Peyer's patch (tissue), 4 donors: ENCODE results near the gene LRRC41. TPM values are rescaled to one million over a fixed set of nuclear protein-coding genes. Genes with fewer than 3 reads are reported as not detected.
"Not testable (repeated sequence)": the region's sequence is repeated elsewhere in the genome, so short reads cannot be mapped to it uniquely, and the experiment has no call there.

Experiments
- DNase-seq, 3 donors: peaks; one replicate each; pipeline ENCODE4 v3.0.0-alpha.2; 2017 to 2019
- H3K27ac ChIP-seq, 4 donors: fragments of 200-600 bp; sonication (generic); one replicate each; pipeline ENCODE4 v1.5.1; 2016 to 2019
- H3K27me3 ChIP-seq, 2 donors: fragments of 200-600 bp; sonication (generic); one replicate each; pipeline ENCODE4 v1.5.1; 2019
- H3K36me3 ChIP-seq, 3 donors: fragments of 200-600 bp; sonication (generic); one replicate each; pipeline ENCODE4 v1.5.1; 2016 to 2019
- H3K4me1 ChIP-seq, 4 donors: fragments of 200-600 bp; sonication (generic); one replicate each; pipeline ENCODE4 v1.5.1; 2016 to 2019
- H3K4me3 ChIP-seq, 4 donors: fragments of 200-600 bp; sonication (generic); 1 replicate in 3 of 4; 2 replicates in 1 of 4; pipeline ENCODE4 v1.5.1; 2016 to 2019; ENCODE audit warnings: mild to moderate bottlenecking in 1 of 4
- H3K9me3 ChIP-seq, 4 donors: fragments of 200-600 bp; sonication (generic); one replicate each; pipeline ENCODE4 v1.5.1; 2016 to 2019; ENCODE audit warnings: mild to moderate bottlenecking in 1 of 4
- CTCF ChIP-seq, 6 experiments: fragments of 450-650 bp in 4 of 6; fragments of 200-600 bp in 2 of 6; sonication (generic) in 1 of 6; IDR thresholded peaks; one replicate each; pipeline ENCODE4 v1.5.1; 2017 to 2019; ENCODE audit warnings: antibody characterized with exemption in 6 of 6, mild to moderate bottlenecking in 3 of 6, moderate library complexity in 1 of 6
- POLR2A ChIP-seq, 2 donors: fragments of 450-650 bp; IDR thresholded peaks; one replicate each; pipeline ENCODE4 v1.5.1; 2017; ENCODE audit warnings: antibody characterized with exemption in 2 of 2, mild to moderate bottlenecking in 2 of 2, moderate library complexity in 2 of 2
- total RNA-seq, 4 donors: library from RNA; depleted of rRNA; stranded (reverse); fragments of >200 nt; gene quantifications; one replicate each; pipeline ENCODE4 v1.1.0, GENCODE V29; 2016

LRRC41 gene
- total RNA-seq, 4 donors from 2014 or later = 19.8 to 72.3 (median 65.3) TPM

DNA sequence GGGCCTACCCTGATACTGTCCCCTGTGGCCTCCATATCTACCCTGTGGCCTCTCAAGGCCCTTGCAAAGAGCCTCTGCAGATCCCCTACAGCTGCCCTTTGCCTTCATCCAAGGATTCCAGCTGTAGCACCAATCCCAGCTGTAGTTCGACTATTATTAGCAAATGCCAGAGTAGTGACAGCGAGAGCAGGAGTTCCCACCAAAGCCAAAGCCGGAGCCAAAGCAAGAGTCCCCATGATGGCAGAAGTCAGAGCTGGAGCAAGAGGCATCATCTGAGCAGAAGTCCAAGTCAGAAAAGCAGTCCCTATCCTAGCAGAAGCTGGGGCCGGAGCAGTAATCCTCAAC is 39.9 kb upstream of the LRRC41 start:
- Histone ChIP-seq H3K9me3 (no peaks in the 10 kb centered on the region), H3K27ac (no peak overlapping the region), H3K36me3 (peaks cover 0 to 33% (median 0%) of the 10 kb centered on the region in 3 donors), H3K27me3 (no peaks in the 10 kb centered on the region), H3K4me3 (no peak overlapping the region), H3K4me1 (peaks cover 0 to 19% (median 0%) of the 10 kb centered on the region in 4 donors)
- TF ChIP-seq POLR2A (IDR thresholded peaks at IDR 0.05) (no peak), CTCF (IDR thresholded peaks at IDR 0.05) (no peak)
- DNase-seq = no peak

DNA sequence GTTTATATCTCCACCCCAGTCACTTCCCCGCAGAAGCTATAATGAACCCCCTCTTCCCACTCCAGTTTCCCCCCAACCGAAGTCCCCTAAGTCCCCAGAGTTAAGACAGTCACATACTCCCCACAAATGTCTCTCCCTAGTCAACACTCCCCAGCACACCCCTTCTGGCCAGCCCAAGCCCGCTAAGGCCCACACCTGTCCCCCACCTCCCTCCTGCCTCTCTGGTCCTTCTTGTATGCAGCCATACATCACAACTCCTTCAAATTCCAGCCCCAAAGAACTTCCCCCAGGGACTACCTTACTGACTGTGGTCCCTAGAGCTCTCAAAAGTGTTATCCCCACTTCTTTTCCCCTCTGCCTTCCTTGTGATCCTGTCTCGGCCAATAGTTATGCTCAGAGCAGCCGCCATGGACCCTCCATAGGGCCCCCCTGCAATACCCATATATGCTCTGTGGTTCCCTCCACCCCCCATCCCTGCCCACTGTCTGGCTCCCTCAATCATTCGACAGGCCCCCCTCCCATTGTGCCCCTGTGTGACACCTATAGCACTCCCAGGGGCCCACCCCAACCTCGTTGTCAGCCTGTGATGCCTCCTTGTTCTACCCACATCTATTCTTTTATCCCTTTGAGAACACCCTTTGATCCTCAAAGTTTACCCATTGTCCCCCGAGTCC is 39.4 kb upstream of the LRRC41 start:
- Histone ChIP-seq H3K9me3 (no peaks in the 10 kb centered on the region), H3K4me3 (no peak overlapping the region), H3K4me1 (peaks cover 0 to 19% (median 0%) of the 10 kb centered on the region in 4 donors), H3K27ac (no peak overlapping the region), H3K36me3 (peaks cover 0 to 33% (median 0%) of the 10 kb centered on the region in 3 donors), H3K27me3 (no peaks in the 10 kb centered on the region)
- DNase-seq = no peak
- TF ChIP-seq CTCF (IDR thresholded peaks at IDR 0.05) (no peak), POLR2A (IDR thresholded peaks at IDR 0.05) (no peak)

DNA sequence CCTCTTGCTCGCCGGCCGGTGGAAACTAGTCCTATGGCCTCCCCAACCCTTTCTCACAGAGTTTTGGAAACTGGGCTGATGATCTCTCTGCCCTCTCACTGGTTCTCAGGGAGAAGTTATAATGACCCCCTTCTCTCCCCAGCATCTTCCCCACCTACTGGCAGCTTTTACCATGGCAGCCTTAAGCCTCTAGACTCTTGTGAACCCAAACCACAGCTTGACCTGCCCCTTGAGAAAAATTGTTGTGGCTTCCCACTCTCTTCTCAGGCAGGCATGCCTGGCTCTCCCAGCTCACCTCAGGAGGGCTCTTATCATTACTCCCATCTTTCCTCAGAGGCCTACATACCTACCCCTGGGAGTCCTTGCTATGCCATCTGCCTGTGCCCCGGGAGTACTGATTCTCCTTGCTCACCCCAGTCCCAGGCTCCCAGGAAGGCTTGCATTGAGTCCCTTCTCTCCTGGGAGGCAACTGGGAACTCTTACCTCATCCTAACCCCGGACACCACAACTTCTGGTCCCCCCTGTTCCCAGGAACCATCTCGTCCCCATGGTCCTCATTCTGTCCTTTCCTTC is 38.8 kb upstream of the LRRC41 start:
- Histone ChIP-seq H3K36me3 (peaks cover 0 to 27% (median 0%) of the 10 kb centered on the region in 3 donors), H3K27me3 (no peaks in the 10 kb centered on the region), H3K27ac (peak overlapping the region; percentile 92 to 99 (median 96)), H3K4me1 (peaks cover 0 to 19% (median 0%) of the 10 kb centered on the region in 4 donors), H3K9me3 (no peaks in the 10 kb centered on the region), H3K4me3 (no peak overlapping the region)
- TF ChIP-seq POLR2A (IDR thresholded peaks at IDR 0.05) = no peak
- peak in 3 of 6 experiments; percentile 3 to 18 (median 8) for TF ChIP-seq CTCF (IDR thresholded peaks at IDR 0.05)
- DNase-seq = no peak

DNA sequence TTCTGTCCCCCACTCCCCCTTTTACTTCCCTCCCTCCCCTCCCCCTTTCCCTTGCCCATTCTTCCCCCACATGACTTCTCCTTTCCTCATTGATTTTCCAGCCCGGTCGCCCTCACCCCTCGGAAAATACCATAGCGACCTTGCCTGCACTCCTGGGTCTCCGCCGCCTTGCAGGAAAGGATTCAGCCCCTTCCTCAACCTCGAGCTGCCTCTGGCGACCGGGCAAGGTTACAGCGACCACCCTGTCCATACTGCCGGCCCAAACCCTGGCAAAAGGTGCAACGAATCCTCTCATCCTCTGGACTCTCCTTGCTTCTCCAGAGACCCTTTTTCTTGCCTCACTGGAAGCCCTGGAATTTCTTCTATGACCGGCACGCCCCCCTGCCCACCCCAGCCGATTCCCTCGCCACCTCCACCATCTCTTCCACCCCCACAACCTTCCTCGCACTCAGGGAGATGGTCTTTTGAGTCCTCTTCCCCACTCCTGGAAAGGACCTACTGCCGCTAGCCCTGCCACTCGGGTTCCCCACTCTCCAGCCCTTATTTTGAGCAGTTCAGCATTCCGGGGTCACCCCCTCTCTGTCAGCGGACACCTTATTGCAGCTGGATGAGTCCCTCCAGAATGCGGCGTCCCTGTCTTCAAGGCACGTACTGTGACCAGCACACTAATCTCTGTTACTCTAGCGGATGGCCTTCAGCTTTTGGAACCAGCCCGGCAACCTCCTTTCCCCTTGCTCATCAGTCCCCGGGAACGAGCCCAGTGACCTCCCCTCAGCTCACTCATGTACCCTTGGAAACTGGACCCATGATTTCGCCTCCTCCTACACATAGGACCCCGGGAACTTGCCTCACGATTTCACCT is 38.0 kb upstream of the LRRC41 start:
- H3K36me3 ChIP-seq = peaks cover 0 to 20% (median 0%) of the 10 kb centered on the region in 3 donors
- H3K4me3 ChIP-seq = peak overlapping the region; percentile 62 to 82 (median 69)
- H3K9me3 ChIP-seq = no peaks in the 10 kb centered on the region
- DNase-seq = no peak
- no peaks in the 10 kb centered on the region for H3K27me3 ChIP-seq
- peak overlapping the region; percentile 92 to 99 (median 96) for H3K27ac ChIP-seq
- peaks cover 0 to 19% (median 0%) of the 10 kb centered on the region in 4 donors for H3K4me1 ChIP-seq
- TF ChIP-seq POLR2A (IDR thresholded peaks at IDR 0.05) (no peak), CTCF (IDR thresholded peaks at IDR 0.05) (no peak)

DNA sequence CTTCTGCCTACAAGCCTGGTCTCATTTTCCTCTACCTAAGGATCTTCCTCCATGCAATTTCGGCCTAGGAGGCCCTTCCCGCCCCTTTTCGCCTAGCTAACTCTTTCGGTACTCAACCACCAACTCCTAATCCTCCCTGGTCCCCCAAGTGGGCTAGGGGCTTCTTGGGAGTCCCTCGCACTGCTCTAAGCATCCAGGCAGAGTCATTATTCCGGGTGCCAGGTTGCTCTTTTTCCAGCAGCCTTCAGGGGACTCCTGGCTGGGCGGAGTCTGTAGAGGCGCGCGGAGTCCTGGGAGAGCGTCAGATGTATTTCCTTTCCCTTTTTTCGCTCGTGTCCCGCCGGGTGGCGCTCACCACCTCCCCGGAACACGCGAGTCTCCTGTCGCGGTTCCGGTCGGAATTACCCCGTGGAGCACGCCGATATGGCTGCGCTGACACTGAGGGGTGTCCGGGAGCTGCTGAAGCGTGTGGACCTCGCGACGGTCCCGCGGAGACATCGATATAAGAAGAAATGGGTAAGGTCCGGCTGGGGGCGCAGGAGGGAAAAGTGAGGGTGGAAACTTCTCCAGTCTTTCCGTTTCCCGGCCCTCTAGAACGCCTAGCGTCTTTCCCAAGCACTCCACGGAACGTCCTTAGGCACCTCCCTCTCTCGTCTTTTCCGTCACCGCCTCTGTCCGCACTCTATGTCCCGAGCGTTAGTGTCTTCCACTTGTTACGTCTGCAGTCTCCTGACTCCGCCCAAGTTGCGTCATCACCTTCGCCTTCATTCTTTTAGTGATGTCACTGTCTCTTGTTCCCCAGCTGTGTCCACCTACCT is 37.2 kb upstream of the LRRC41 start, which contains the start of gene NSUN4:
Gene NSUN4 (plus strand): TSS at position 404 of the 818 bp plus-strand sequence. CDS start 20 bp downstream, at position 424.
- Histone ChIP-seq H3K4me3 (peak within 1 kb of the TSS; percentile 62 to 82 (median 69)), H3K27me3 (no peaks in the 10 kb centered on the region), H3K4me1 (peaks cover 0 to 19% (median 0%) of the 10 kb centered on the region in 4 donors), H3K9me3 (no peaks in the 10 kb centered on the region), H3K36me3 (peaks cover 0 to 18% (median 0%) of the 10 kb centered on the region in 3 donors), H3K27ac (peak within 1 kb of the TSS; percentile 92 to 99 (median 96))
- peak; percentile 90 to 96 (median 93) for DNase-seq
- peak; percentile 41 to 75 (median 64) for TF ChIP-seq CTCF (IDR thresholded peaks at IDR 0.05)
- peak; percentile 57 to 77 for TF ChIP-seq POLR2A (IDR thresholded peaks at IDR 0.05)

- H3K4me1 ChIP-seq = peaks cover 0 to 13% (median 0%) of the 10 kb centered on the region in 4 donors
Observed at GRCh38 chr1:46337409-46337808, 34.0 kb upstream of the LRRC41 start.

More at GRCh38 chr1:46337409-46337808, 34.0 kb upstream of the LRRC41 start:
- peak overlapping the region in 1 of 4 donors; percentile 55 for H3K27ac ChIP-seq
- H3K36me3 ChIP-seq, H3K27me3 ChIP-seq, DNase-seq, H3K4me3 ChIP-seq, H3K9me3 ChIP-seq: not testable (repeated sequence)
